Activated CD4-positive, alpha-beta T cell treated with anti-CD3 and anti-CD28 coated beads, Interleukin-2, Interleukin-6, amounts not matched to agents 100 ng/mL and 50 ng/mL, durations not matched to agents 16 hours and 8 hours (primary cell): ENCODE data around the gene RPN1.

Source experiments
- DNase-seq: peaks from one replicate; pipeline ENCODE4 v3.0.0-alpha.2; 2020

The RPN1 gene

DNA sequence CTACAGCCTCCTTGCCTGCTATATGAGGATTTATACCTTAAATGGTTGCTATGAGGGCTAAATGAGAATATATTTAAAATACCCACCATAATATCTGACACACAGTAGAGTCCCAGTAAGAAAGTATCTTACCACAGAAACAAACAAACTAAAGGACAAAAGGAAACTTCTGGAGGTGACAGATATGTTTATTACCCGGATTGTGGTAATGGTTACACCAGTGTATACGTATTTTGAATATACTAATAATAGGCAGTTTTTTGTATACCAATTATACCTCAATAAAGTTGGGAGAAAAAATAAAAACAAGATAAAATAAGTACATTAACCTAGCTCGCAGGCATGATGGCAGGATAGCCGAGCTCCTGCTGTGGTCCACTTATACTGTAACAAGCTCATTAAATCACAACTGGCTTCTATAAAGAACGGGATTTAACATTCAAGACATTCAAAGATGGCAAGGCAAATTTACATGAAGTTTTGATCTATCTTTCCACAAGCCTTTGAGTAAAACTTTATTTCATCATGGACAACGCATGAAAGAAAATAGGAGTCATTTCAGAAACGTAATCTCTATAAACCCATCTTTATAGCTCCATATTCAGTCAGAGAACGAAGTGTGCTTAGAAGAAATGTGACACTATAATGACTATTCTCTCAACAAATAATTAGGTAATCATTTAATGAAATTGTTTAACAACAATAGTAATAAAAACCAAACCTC, 1.5 kb downstream of the RPN1 start:
- no peak for DNase-seq

DNA sequence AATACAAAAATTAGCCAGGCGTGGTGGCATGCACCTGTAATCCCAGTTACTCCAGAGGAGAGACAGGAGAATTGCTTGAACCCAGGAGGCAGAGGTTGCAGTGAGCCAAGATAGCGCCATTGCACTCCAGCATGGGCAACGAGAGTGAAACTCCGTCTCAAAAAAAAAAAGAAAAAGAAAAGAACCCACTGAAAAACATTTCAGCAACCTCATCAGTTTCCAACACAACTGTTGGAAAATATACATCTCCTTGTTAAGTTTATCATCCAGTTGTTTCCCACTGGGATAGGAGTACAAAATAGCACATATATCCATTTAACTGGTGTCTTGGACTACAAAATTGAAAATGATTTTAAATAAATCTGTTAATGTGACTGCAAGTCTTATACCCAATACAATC, 2.2 kb downstream of the RPN1 start:
- DNase-seq, result no peak

DNA sequence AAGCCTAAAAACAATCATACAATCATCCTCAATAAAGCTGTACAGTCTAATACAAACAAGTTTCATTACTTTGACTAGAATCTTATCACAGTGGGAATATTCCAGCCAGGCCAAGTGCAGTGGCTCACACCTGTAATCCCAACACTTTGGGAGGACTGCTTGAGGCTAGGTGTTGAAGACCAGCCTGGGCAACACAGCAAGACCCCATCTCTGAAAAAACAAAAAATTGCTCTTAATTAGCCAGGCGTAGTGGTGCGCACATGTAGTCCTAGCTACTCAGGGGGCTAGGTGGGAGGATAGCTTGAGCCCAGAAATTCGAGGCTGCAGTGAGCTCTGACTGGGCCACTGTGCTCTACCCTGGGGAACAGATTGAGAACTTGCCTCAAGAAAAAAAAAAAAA, 3.3 kb downstream of the RPN1 start:
- DNase-seq, result no peak

DNA sequence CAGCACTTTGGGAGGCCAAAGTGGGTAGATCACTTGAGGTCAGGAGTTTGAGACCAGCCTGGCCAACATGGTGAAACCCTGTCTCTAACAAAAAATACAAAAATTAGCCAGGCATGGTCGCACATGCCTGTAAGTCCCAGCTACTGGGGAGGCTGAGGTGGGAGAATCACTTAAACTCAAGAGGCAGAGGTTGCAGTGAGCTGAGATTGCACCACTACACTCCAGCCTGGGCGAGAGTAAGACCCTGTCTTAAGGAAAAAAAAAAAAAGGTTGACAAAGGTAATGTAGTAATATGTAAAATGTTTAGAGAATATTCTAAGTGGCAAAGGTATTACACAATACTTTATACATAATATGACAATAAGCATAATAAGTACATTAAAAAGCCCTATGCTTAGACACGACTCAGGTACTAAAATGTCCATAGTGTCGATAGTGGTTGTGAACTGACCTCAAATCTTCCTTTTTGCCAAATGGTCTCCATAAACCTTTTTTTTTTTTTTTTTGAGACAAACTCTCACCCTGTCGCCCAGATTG, 16.5 kb downstream of the RPN1 start:
- no peak for DNase-seq

DNA sequence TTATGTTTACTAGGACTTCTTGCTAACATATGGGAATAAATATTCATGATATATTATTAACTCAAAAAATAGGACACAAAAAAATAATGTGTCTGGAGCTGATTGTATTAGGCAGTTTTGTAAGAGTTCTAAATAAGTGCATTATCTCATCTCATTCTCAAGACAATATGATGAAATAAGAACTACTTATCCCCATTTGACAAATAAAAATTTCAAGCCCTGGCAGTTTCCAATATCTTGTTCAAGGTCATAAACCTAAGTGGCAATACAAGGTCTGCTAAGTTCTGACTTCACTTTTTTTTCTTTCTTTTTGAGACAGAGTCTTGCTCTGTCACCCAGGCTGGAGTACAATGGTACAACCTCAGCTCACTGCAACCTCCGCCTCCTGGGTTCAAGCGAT, 18.3 kb downstream of the RPN1 start:
- no peak for DNase-seq

DNA sequence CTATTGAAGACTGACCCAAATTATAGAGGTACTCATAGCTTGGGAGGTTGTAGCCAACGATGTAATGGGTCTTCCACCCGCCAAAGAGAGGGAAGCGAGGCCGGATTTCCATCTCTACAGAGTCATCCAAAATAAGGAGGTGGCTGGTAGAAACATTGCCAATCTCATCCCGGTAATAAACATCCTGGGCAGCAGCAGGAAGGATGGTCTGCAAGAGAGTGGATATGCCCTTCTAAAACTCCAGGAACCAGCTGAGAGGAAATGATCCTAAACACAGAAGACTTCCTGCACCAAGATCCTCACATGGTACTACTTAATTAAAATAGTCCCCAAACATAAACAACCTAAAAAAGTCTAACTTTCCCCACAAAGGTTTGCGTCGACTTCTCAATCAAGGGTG, 20.7 kb downstream of the RPN1 start:
- DNase-seq, result no peak

DNA sequence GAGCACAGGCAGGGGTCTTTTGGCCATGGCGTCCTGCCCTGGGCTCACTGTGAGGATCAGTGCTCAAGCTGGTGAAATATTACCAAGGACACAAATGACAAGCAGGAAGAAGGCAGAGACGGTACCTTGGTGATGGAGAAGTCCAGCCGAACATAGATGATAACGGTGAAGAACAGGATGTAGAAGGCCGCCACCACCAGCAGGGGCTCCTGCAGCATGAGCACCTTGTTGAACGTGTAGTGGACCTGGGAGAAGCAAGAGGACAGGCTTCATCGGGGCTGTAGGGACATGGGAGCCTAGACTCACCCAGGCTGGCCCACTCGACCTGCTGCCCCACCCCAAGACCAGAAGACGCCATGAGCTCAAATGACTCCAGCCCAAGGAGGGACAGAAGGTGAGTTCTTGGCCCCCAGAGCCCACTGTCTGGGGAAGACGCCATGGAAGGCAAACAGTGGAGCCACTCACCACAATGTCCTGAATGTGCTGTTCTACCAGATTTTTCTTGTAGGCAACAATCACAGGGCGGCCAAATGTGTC, 25.1 kb downstream of the RPN1 start:
- no peak for DNase-seq

DNA sequence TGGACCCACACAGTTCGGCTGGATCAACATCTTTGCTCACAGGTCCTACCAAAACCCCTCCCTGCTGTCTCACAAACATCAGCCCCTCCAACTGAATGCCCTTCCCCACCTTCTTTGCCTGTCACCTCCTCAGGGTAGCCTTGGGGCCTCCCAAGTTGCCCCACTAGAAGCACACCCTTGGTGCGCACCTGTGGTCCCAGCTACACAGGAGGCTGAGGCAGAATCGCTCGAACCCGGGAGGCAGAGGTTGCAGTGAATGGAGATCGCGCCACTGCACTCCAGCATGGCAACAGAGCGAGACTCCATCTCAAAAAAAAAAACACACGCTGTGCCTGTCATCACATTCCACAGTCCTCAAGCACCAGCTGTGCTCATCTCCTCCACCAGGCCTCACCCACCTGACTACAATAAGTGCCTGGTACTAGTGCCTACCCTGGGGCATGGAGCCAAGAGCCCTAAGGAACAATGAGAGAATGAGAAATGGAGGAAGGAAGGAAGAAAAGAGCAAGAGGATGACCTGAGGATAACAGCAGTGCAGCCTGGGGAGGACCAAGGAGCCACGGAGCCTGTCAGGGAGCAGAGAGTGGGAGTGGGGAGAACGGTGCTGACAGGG, 26.0 kb downstream of the RPN1 start:
- no peak for DNase-seq

DNA sequence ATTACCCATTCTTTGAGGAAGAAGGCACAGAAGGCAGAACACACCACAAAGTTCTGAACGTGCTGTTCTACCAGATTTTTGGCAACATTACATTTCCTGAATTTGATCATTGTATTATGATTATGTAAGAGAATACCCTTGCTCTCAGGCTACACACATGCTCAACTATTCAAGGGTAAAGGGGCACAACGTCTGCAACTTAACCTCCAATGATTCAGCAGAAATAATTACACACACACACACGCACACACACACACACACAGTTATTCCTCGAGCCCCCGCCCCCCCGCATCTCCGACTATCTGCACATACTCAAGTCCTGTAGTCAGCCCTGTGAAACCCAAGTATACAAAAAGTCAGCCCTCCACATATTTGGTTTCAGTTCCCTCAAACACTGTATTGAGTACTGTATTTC, 26.8 kb downstream of the RPN1 start:
- DNase-seq, result no peak

DNA sequence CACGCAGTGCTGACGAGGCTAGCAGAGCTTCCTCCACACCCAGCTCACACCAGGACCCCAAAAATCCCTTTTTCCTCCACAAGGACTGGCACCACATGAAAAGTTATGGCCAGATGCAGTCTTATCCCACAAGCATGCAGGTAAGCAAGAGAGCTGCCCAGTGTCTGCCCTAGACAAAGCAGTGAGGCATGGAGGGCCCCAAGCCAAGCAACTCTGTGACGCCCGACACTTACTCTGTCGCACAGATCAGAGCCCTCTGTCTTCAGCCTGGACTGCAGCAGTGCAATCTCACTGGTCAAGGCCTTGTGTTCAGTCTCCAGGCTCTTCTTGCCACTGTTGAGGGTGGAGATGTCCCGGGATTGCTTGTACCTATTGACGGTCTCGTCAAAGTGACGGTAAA, 28.7 kb downstream of the RPN1 start:
- no peak for DNase-seq

DNA sequence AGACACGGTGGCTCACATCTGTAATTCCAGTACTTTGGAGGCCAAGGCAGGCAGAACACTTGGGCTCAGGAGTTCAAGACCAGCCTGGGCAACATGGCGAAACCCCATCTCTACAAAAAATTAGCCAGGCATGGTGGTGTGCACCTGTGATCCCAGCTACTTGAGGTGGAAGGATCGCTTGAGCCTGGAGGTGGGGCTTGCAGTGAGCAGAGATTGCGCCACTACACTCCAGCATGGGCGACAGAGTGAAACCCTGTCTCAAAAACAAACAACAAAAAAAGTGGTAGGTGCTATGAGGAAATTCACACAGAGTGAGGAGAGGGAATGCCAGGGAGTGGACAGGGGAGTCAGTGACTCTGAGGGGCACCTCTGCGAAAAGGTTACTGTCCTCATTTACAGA, 29.4 kb downstream of the RPN1 start:
- no peak for DNase-seq

DNA sequence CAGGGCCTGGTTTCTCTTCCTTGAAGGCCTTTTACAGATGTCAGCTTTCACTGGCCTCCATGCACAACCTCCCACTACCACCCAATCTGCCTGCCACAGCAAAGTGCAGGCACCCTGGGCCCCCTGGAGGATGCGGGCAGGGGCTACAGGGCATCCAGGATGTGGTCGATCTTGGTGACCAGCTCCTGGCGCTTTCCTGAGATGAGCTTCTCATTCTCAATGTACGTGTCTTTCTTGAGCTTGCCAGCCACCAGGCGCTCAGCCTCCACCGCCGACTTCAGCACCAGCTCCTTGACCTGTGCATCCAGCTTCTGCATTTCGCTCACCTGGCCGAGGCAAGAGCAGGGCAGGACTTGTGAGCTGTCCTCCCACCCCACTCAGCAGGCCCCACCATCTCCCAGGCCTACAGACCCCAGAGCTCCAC, 30.3 kb downstream of the RPN1 start:
- DNase-seq, result peak; percentile 64

DNA sequence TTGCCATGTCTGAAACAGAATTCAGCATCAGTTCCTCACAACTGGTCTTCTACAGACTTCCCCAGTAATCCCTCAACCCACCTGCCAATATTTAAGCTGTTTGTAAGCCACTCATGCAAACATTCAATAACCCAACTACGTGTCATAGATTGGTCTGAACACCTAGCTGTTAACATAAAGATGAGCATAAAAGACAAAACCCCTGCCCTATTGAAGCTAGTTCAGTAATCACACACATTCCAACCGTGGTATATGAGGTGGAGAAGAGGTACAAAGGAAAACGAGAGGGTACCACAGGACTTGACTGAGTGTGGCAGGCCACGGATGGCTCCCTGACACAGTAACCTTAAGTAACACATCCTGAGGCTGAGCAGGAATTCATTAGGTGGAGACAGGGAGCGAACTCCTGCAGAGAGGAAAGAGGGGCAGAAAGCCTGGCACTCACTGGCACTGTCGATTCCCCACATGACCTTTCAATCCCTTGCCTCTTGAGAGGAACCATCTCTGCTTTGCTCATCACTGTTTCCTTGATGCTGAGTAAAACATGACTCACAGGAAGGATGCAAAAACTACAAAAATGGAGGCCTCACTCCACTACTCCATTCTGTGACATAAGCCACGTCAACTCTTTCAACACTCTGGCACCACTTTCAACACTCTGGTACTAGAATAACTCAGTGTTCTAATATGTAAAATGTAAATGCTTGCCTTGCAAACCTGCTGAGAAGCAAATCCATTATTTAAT, 31.3 kb downstream of the RPN1 start:
- DNase-seq, result peak; percentile 83

DNA sequence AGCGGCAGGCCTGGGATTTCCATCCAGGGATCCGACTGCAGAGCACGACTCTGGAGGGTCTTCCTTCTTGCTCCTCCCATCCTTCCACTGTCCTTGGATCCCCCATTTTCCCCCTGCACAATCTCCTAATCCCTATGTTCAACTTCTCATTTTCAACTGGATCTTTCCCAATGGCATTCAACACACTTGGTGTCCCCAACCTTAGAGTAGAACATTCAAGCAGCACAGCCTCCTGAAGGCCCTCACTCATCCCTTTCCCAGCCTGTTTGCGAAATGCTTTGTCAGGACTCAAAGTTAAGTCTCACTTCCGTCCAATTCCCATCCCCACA, 32.3 kb downstream of the RPN1 start:
- DNase-seq, result no peak

DNA sequence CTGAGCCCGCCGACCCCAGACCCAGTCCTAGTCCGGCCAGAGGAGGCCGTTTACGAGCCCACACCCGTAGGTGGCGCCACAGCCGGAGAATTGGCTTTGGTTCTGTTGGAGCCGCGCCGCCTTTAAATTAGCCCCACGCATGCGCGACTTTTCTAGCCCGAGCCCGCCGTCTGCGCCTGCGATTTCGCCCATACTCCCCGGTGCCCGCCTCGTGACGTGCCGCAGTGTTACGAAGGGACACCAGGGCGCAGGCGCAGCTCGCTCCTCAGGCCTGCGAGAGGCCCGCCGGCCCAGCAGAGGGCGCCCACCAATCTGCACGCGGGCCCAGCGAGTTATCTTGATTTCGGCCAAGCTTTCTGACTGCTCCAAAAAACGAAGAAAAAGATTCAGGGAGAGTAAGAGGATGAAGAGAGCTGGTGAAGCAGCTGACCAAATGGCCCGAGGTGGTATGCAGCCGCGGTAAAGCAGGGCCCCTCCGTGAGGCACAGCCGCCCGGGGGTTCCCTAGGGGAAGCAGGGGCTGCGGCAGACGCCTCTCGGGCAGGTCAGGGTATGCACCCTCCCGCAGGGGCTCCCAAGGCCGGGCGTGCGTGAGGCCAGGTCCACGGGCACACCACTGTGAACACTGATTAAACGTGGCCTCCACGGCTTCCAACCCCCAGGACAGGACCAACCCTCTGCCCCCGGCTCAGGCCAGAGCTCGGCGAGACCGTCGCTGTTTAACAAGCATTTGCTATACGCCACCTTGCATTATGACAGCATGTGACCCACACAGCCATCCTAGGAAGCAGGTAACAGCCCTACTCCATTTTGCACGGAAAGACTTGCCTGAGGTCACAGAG, 32.8 kb downstream of the RPN1 start:
- peak; percentile 98 for DNase-seq

DNA sequence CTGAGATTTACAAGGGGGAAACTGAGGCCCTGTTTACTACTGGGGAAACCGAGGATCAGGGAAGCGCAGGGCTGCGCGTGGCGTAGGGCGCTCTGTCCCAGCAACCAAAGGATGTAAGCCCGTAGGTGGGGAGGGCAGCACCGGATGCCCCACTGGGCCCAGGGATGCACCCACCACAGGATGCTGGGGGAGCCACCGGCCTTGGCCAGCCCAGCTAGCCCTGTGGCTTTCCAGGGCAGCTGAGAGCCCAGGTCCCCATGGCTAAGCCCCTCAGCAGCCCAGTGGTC, 33.4 kb downstream of the RPN1 start:
- DNase-seq, result no peak

DNA sequence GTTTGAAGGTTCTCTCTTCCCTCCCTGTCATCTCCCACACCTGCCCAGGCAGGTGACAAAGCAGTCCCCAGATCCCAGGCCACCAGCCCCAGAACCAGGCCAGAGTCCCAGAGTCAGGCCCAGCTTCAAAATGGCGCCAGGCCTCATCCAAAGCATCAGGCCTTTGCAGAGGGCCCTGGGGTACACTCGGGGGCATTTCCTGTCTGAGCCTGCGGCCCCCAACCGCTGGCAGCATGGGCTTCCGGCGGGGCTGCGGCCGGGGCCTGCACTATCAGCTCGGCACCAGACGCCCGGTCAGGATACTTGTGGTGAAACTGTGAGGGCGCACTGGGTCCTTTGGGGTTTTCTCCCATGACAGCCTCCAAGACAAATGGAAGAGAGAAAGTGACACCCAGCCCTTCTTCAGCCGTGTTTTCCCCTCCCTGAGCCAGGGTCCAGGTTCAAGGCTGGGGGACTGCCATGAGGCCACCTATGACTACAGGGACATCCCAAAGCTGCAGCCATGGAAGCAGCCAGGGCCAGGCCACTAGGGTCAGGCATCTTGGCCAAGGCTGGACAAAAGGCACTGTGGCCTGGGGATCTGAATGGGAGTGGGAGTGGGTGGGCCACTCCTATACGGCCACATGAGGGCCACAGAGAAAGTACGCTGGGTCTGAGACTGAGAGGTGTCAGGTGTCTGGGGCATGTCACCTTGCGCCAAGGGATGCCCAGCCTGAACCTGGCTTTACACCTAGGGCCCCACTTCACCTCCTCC, 33.9 kb downstream of the RPN1 start:
- DNase-seq, result no peak

DNA sequence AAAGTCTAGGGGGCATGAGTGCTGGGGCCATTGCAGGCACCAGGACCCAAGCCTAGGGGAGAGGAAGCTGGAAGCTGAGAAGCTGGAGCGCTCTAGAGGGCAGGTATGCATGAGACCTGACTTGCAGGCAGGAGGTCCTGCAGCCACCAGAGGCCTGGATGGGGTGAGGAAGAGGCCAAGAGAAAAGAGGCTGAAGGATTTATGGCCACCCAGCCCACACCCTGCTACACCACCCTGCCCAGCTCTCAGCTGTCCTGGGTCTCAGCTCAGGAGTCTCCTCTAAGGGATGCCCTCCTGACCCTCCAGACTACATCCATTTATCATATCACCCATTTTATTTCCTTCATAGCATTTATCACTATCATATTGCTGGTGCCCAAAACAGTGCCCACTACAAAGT, 36.5 kb downstream of the RPN1 start:
- DNase-seq, result no peak

DNA sequence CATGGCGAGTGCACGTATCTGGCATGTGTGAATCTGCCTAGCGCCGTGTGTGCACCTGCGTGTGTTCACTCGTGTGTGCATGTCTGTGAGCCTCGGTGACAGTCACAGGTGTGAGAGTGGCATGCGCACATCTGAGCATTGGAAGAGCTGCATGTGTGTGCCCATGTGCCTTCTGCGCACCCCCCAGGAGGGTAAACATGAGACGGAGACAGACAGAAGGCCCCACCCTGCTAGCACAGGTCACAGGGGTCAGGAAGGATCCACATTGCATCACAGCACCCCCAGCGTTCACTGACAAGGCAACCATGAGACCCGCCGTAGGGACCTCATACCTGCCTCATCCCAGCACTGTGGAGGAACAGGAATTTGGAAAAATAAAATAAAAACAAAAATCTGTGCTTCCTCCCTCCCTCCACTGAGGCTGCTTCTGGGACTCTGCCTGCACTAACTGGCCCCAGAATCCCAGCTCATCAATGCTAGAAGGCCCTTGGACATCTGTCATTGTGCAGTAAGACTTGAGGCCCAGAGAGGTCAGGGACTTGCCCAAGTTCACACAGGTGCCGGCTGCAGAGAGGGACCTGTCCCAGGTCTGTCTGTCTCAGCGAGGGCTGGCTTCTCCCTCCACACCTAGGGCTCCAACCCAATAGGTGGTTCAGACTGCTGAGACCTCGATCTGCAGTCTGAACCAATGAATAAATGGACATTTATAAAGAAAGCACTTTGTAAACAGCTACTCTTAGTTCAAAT, 37.4 kb downstream of the RPN1 start:
- DNase-seq, result no peak

DNA sequence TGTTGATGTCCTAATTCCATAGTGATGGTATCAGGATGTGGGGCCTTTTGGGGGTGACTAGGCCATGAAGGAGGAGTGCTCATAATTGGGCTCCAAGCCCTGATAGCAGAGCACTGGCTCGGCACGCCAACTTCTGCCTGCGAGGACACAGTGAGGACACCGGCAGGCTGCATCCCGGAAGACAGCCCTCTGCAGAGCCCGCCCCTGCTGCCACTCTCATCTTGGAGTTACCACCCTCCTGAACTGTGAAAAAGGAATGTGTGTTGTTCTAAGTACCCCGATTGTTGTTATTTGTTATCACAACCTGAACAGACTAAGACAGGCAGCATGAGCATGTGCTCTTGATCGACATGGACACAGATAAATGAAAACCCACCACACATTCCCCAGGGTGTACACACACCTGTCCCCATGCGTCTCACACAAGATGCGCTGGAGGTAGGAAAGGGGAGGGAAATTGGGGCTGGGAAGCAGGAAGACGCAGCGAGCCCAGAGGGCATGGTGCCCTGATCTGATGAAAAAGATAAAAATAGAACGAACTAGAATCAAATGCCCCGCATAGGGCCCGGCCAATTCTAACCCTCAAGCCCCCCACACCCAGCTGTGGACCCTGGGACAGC, 40.1 kb downstream of the RPN1 start:
- no peak for DNase-seq

DNA sequence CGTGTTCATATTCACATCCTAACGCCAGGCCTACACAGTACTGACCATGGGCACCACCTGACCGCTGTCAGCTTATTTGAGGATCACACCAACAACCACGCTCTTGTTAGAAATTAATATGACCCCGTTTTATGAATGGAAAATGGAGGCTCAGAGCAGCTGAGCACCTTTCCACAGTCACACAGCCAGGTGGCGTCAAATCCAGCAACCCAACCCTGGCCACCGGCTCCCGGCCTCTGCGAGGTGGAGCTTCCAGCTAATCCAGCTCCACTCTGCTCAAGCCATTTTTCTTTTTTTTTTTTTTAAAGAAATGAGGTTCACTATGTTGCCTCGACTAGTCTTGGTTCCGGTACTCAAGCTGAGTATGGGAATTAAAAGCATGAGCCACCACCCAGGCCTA, 41.3 kb downstream of the RPN1 start:
- DNase-seq, result no peak
